Subcutaneous adipose tissue (tissue), 4 donors: ENCODE data around the gene GRK3. TPM values are rescaled to one million over a fixed set of nuclear protein-coding genes. Genes with fewer than 3 reads are reported as not detected.

Experiments used
- CTCF ChIP-seq: fragments of 450-650 bp; IDR thresholded peaks from one replicate; pipeline ENCODE4 v1.5.1; 2016; ENCODE audit warnings: low read depth, mild to moderate bottlenecking, control low read depth, antibody characterized with exemption, moderate library complexity
- total RNA-seq, 4 donors: library from RNA; depleted of rRNA; stranded (reverse); fragments of >200 nt; gene quantifications; one replicate each; pipeline ENCODE4 v1.1.0, GENCODE V29; 2016

The GRK3 gene
- total RNA-seq, 4 donors from 2014 or later = 33.3 to 46.9 (median 41.2) TPM

GRCh38 chr22:25698461-25698860 is 134.0 kb downstream of the GRK3 start:
- TF ChIP-seq CTCF = no peak

- no peak for TF ChIP-seq CTCF
These were observed 134.5 kb downstream of the GRK3 start for GRCh38 chr22:25698978-25699377.

- no peak for TF ChIP-seq CTCF
These were observed 136.7 kb downstream of the GRK3 start for GRCh38 chr22:25701056-25701780.

- no peak for TF ChIP-seq CTCF
These were observed 137.6 kb downstream of the GRK3 start for GRCh38 chr22:25702040-25702439.

- TF ChIP-seq CTCF = no peak
These were observed 138.2 kb downstream of the GRK3 start for GRCh38 chr22:25702571-25703167.

GRCh38 chr22:25704701-25705100 is 140.2 kb downstream of the GRK3 start:
- no peak for TF ChIP-seq CTCF

- no peak for TF ChIP-seq CTCF
These were observed 141.7 kb downstream of the GRK3 start for GRCh38 chr22:25706197-25706596.
